Heart right ventricle (tissue), 16 donors: ENCODE data around the gene CX3CL1. TPM values are rescaled to one million over a fixed set of nuclear protein-coding genes. Genes with fewer than 3 reads are reported as not detected.

Experiments
- ATAC-seq, 8 donors: fragments of 200-7000 bp; cut with Tn5 transposase; one replicate each; pipeline ENCODE4 v1.9.1; 2020; ENCODE audit warnings: mild to moderate bottlenecking in 8 of 8, moderate library complexity in 8 of 8, moderate number of reproducible peaks in 1 of 8
- DNase-seq, 2 donors: peaks; one replicate each; pipeline ENCODE4 v3.0.0-alpha.2; 2020
- H3K27ac ChIP-seq, 10 donors: fragments of 200-600 bp; sonication (generic) in 2 of 10; one replicate each; pipeline versions ENCODE4 v1.5.0 to v1.8.0; 2020 to 2022; ENCODE audit warnings: mild to moderate bottlenecking in 3 of 10
- H3K27me3 ChIP-seq, 7 donors: fragments of 200-600 bp; one replicate each; pipeline ENCODE4 v1.8.0; 2021 to 2022; ENCODE audit warnings: mild to moderate bottlenecking in 2 of 7
- H3K36me3 ChIP-seq, 9 donors: fragments of 200-600 bp; sonication (generic) in 1 of 9; one replicate each; pipeline versions ENCODE4 v1.5.0 to v1.8.0; 2020 to 2022; ENCODE audit warnings: mild to moderate bottlenecking in 2 of 9
- H3K4me1 ChIP-seq, 9 donors: fragments of 200-600 bp; sonication (generic) in 1 of 9; one replicate each; pipeline versions ENCODE4 v1.5.0 to v1.8.0; 2020 to 2022; ENCODE audit warnings: mild to moderate bottlenecking in 4 of 9
- H3K4me3 ChIP-seq, 10 donors: fragments of 200-600 bp; sonication (generic) in 2 of 10; one replicate each; pipeline versions ENCODE4 v1.5.0 to v1.8.0; 2020 to 2022; ENCODE audit warnings: mild to moderate bottlenecking in 7 of 10, moderate library complexity in 2 of 10
- H3K9me3 ChIP-seq, 11 donors: fragments of 200-600 bp in 10 of 11; sonication (generic) in 2 of 11; one replicate each; pipeline versions ENCODE4 v1.5.0 to v1.8.0; 2013 to 2022; ENCODE audit warnings: mild to moderate bottlenecking in 2 of 11, control low read depth in 1 of 11, moderate library complexity in 1 of 11
- CTCF ChIP-seq, 9 donors: fragments of 200-600 bp; sonication (generic) in 2 of 9; IDR thresholded peaks; one replicate each; pipeline versions ENCODE4 v1.5.0 to v1.8.0; 2021 to 2022; ENCODE audit warnings: antibody characterized with exemption in 9 of 9, mild to moderate bottlenecking in 5 of 9, moderate library complexity in 1 of 9
- WGBS, 2 donors: extraction: QIAGEN DNeasy Blood & Tissue Kit; methylation state at CpG; one replicate each; pipeline ENCODE4 v1.1.7; 2013; ENCODE audit warnings: inconsistent platforms in 1 of 2; 5-methylcytosine and 5-hydroxymethylcytosine counted together
- intact Hi-C, 10 donors: fragments of 100-400 bp; cut with DNase I; formaldehyde crosslinking; loops; one replicate each; pipeline versions ENCODE4 v1.11.1 to v1.14.2; 2022
- polyA plus RNA-seq, 2 donors: library from polyadenylated mRNA; stranded (reverse); fragments of 200-250 nt; gene quantifications; one replicate each; pipeline ENCODE4 v1.2.3, GENCODE V29; 2013
- total RNA-seq, 10 donors: library from RNA; stranded (reverse); fragmentation: NEBNext Ultra II Directional in 3 of 10; extraction: Animal tissue kit (Norgen Biotek cat#: 25700) in 3 of 10; gene quantifications; one replicate each; pipeline versions ENCODE4 v1.2.1 to v1.2.4, GENCODE V29; 2021 to 2023
- donor health status: Arrhythmogenic right ventricular cardiomyopathy.
- donor health status: ischemic (EF 13 %, LVEDD 7.1; RV severe dilation, severe dysfunction).
- donor health status: healthy with polysubstance abuse.
- donor health status: DM: no; HTN: yes; CAD: no.
- donor health status: DM: no; HTN: no; CAD: no.
- donor health status: ischemic (EF 25% LVEDD 6.9; RV normal size, moderate dysfunction).
- donor health status: ischemic (EF 25% LVEDD 5.7; RV mildly dilated, moderate dysfunction).
- donor health status: healthy.
- donor health status: DM: yes; HTN: yes; CAD: no.
- donor health status: Ischemic cardiomyopathy.
- donor health status: ischemic (EF 35%, LVEDD 5.7; RV mildly dilated, moderate dysfunction).
- donor health status: nonischemic (EF 11% LVEDD 7.7; RV severe dilation, severe dysfunction).
- donor health status: DM: yes; HTN: yes; CAD: no.
- donor health status: PGD.
- donor health status: ischemic (EF 29% LVEDD 5.4; RV normal size, mild dysfunction).
- donor health status: nonischemic (EF 23%, LVEDD 6.1; RV moderate dilation, normal function).

The CX3CL1 gene
- total and polyA plus RNA-seq, 12 donors = 7.8 to 46.3 (median 15.5) TPM

GRCh38 chr16:57357330-57358085 is 14.8 kb upstream of the CX3CL1 start:
- Histone ChIP-seq H3K4me1 (peaks cover 0 to 4% (median 0%) of the 10 kb centered on the region in 9 donors), H3K27ac (no peak overlapping the region), H3K4me3 (no peak overlapping the region), H3K9me3 (no peaks in the 10 kb centered on the region), H3K36me3 (no peaks in the 10 kb centered on the region), H3K27me3 (no peaks in the 10 kb centered on the region)
- intact Hi-C loops = no loop called here
- WGBS, 2 donors = 86 to 88% methylated on average over 9 of the region's 9 CpGs
- DNase-seq (no peak), ATAC-seq (peak in 4 of 8 donors; percentile 42 to 55 (median 50))
- no peak for TF ChIP-seq CTCF (IDR thresholded peaks at IDR 0.05)

- Histone ChIP-seq H3K4me3 (no peak overlapping the region), H3K4me1 (peaks cover 0 to 4% (median 0%) of the 10 kb centered on the region in 9 donors), H3K36me3 (no peaks in the 10 kb centered on the region), H3K27ac (no peak overlapping the region), H3K27me3 (no peaks in the 10 kb centered on the region), H3K9me3 (no peaks in the 10 kb centered on the region)
- DNase-seq = no peak
- intact Hi-C loops = no loop called here
- 83 to 85% methylated on average over 7 of the region's 7 CpGs for WGBS, 2 donors
- ATAC-seq = peak in 1 of 8 donors; percentile 8
- TF ChIP-seq CTCF (IDR thresholded peaks at IDR 0.05) = no peak
Measured at GRCh38 chr16:57358086-57358420, 14.2 kb upstream of the CX3CL1 start.

- no peak for ATAC-seq
- no peaks in the 10 kb centered on the region for H3K9me3 ChIP-seq
- H3K27me3 ChIP-seq = no peaks in the 10 kb centered on the region
- intact Hi-C loops = no loop called here
- no peaks in the 10 kb centered on the region for H3K36me3 ChIP-seq
- TF ChIP-seq CTCF (IDR thresholded peaks at IDR 0.05) = no peak
- H3K4me3 ChIP-seq = no peak within 1 kb of the TSS
- WGBS, 2 donors = 86 to 92% methylated on average over 9 of the region's 9 CpGs
- peaks cover 0 to 4% (median 0%) of the 10 kb centered on the region in 9 donors for H3K4me1 ChIP-seq
- no peak for DNase-seq
- H3K27ac ChIP-seq = no peak within 1 kb of the TSS
Measured at GRCh38 chr16:57358527-57359095, 13.7 kb upstream of the CX3CL1 start, which contains the start of gene CCL22. Gene CCL22, plus strand, starts transcription at chr16:57358783. Its CDS starts 34 bp downstream, at chr16:57358817.

GRCh38 chr16:57360321-57360935 is 11.9 kb upstream of the CX3CL1 start:
- ATAC-seq (no peak), DNase-seq (no peak)
- Histone ChIP-seq H3K27ac (no peak overlapping the region), H3K4me1 (peaks cover 0 to 4% (median 0%) of the 10 kb centered on the region in 9 donors), H3K9me3 (no peaks in the 10 kb centered on the region), H3K27me3 (no peaks in the 10 kb centered on the region), H3K4me3 (no peak overlapping the region), H3K36me3 (no peaks in the 10 kb centered on the region)
- TF ChIP-seq CTCF (IDR thresholded peaks at IDR 0.05) = no peak
- intact Hi-C loops = no loop called here
- WGBS, 2 donors = 93 to 96% methylated on average over 16 of the region's 16 CpGs
